Sigmoid colon (tissue), 4 donors: ENCODE measurements around the gene FANCB.

ENCODE experiments used
- POLR2A ChIP-seq, 2 donors: fragments of 450-650 bp; IDR thresholded peaks; one replicate each; pipeline ENCODE4 v1.6.1; 2016; ENCODE audit warnings: antibody characterized with exemption in 2 of 2, mild to moderate bottlenecking in 2 of 2, moderate library complexity in 2 of 2
- POLR2AphosphoS5 ChIP-seq, 4 donors: sonication (generic); formaldehyde crosslinking; IDR thresholded peaks; one replicate each; pipeline ENCODE4 v1.6.1; 2017; ENCODE audit warnings: antibody characterized with exemption in 4 of 4
- TF ChIP-seq, protein P1 (sequence below), 4 experiments: fragments of 450-650 bp in 3 of 4; fragments of 200-600 bp in 1 of 4; IDR thresholded peaks; one replicate each; pipeline ENCODE4 v1.5.1; 2016 to 2019; ENCODE audit warnings: antibody characterized with exemption in 4 of 4, mild to moderate bottlenecking in 3 of 4, moderate library complexity in 2 of 4

DNA sequence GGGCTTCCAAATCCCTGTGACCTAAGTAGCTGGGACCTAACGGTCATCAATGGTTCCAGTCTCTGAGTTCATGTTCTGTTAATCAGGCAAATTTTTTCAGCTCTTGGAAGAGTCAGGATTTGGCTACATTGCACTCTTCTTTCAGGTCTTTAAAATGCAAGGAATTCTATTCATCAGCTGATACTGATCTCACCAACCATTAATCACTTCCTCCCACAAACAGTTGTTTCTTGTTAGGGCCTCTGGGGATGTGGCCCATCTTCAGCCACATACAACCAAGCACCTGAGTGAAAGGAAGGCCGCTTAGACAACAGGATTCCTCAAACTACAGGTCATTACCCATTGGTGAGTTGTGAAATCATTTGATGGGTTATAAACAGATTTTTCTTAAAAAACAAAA, 71.7 kb downstream of the FANCB start:
- no peak for TF ChIP-seq POLR2A (IDR thresholded peaks at IDR 0.05)
- TF ChIP-seq, protein P1, sequence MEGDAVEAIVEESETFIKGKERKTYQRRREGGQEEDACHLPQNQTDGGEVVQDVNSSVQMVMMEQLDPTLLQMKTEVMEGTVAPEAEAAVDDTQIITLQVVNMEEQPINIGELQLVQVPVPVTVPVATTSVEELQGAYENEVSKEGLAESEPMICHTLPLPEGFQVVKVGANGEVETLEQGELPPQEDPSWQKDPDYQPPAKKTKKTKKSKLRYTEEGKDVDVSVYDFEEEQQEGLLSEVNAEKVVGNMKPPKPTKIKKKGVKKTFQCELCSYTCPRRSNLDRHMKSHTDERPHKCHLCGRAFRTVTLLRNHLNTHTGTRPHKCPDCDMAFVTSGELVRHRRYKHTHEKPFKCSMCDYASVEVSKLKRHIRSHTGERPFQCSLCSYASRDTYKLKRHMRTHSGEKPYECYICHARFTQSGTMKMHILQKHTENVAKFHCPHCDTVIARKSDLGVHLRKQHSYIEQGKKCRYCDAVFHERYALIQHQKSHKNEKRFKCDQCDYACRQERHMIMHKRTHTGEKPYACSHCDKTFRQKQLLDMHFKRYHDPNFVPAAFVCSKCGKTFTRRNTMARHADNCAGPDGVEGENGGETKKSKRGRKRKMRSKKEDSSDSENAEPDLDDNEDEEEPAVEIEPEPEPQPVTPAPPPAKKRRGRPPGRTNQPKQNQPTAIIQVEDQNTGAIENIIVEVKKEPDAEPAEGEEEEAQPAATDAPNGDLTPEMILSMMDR (IDR thresholded peaks at IDR 0.05) = no peak
- no peak for TF ChIP-seq POLR2AphosphoS5 (IDR thresholded peaks at IDR 0.05)
